ENCODE results near the gene EPB41L3.

GRCh38 chr18:5529471-5529870 lies 14.3 kb downstream of the EPB41L3 start:
- TF ChIP-seq, protein P1, sequence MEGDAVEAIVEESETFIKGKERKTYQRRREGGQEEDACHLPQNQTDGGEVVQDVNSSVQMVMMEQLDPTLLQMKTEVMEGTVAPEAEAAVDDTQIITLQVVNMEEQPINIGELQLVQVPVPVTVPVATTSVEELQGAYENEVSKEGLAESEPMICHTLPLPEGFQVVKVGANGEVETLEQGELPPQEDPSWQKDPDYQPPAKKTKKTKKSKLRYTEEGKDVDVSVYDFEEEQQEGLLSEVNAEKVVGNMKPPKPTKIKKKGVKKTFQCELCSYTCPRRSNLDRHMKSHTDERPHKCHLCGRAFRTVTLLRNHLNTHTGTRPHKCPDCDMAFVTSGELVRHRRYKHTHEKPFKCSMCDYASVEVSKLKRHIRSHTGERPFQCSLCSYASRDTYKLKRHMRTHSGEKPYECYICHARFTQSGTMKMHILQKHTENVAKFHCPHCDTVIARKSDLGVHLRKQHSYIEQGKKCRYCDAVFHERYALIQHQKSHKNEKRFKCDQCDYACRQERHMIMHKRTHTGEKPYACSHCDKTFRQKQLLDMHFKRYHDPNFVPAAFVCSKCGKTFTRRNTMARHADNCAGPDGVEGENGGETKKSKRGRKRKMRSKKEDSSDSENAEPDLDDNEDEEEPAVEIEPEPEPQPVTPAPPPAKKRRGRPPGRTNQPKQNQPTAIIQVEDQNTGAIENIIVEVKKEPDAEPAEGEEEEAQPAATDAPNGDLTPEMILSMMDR (IDR thresholded peaks at IDR 0.05) = no peak
- TF ChIP-seq POLR2A (IDR thresholded peaks at IDR 0.05) = no peak
